K562 (cell line): ENCODE data around the gene TMEFF1. TPM values are rescaled to one million over a fixed set of nuclear protein-coding genes. Genes with fewer than 3 reads are reported as not detected.
"Not testable (repeated sequence)": the region's sequence is repeated elsewhere in the genome, so short reads cannot be mapped to it uniquely, and the experiment has no call there.

Experiments used
- ATAC-seq: fragments of 200-7000 bp; cut with Tn5 transposase; 3 replicates; pipeline ENCODE4 v1.9.1; 2020; ENCODE audit warnings: moderate library complexity
- BruUV-seq: library from RNA; stranded (reverse); fragments of 400-500 nt; replicated peaks from 2 replicates; lab custom pipeline; 2021; lab: Mats Ljungman, UMichigan
- CTCF ChIA-PET: fragments of 300-600 bp; formaldehyde crosslinking; extraction: SDS; loops from one replicate; lab custom pipeline; 2021; ENCODE audit warnings: low intra/inter-chr PET ratio; lab: Yijun Ruan, JAX
- POLR2A ChIA-PET: fragments of 300-600, 350-650 bp; sonication (Branson Sonifier 250); formaldehyde crosslinking; extraction: SDS; loops from one replicate; lab custom pipeline; 2021; ENCODE audit warnings: antibody characterized with exemption, inconsistent platforms; lab: Yijun Ruan, JAX
- DNase-seq, 4 experiments: peaks; one replicate each; pipeline versions ENCODE4 v3.0.0 to v3.0.0-alpha.2; 2011 to 2018; ENCODE audit warnings: low spot score in 3 of 4, mixed read lengths in 3 of 4; ENCODE audit errors: extremely low read depth in 1 of 4
- FAIRE-seq: peaks from 2 replicates; lab custom pipeline; 2011; peaks lifted over from hg19 to GRCh38; lab: Jason Lieb, UNC
- H2AFZ ChIP-seq: 2 replicates; pipeline ENCODE4 v1.6.0; 2011; ENCODE audit warnings: low read depth, low read length, control low read depth, inconsistent platforms
- H3K27ac ChIP-seq: fragments of 200-600 bp; 3 replicates; pipeline ENCODE4 v1.8.0; 2011; ENCODE audit warnings: low read depth, mild to moderate bottlenecking, control low read depth, inconsistent platforms, low read length, moderate library complexity, mixed read lengths; ENCODE audit errors: extremely low read depth
- H3K27me3 ChIP-seq, 2 experiments: fragments of 300-600 bp in 1 of 2; 2 replicates in 1 of 2; 3 replicates in 1 of 2; pipeline versions ENCODE4 v1.6.0 to v1.8.0; 2011; ENCODE audit warnings: inconsistent platforms in 2 of 2, low read length in 2 of 2, mild to moderate bottlenecking in 1 of 2, mixed read lengths in 1 of 2, moderate library complexity in 1 of 2; ENCODE audit not compliant: control insufficient read depth in 2 of 2, insufficient read depth in 2 of 2
- H3K36me3 ChIP-seq: fragments of 300-600 bp; 3 replicates; pipeline ENCODE4 v1.8.0; 2011; ENCODE audit warnings: mild to moderate bottlenecking, low read length, inconsistent platforms; ENCODE audit not compliant: control insufficient read depth, insufficient read depth
- H3K4me1 ChIP-seq, 2 experiments: fragments of 200-600 bp in 1 of 2; replicated peaks in 1 of 2; 2 replicates in 1 of 2; 3 replicates in 1 of 2; pipeline versions ENCODE4 v1.5.1 to v1.8.0; 2011; ENCODE audit warnings: inconsistent platforms in 2 of 2, low read length in 2 of 2, mild to moderate bottlenecking in 1 of 2, mixed read lengths in 1 of 2, moderate library complexity in 1 of 2; ENCODE audit not compliant: control insufficient read depth in 2 of 2, insufficient read depth in 2 of 2
- H3K4me2 ChIP-seq: 2 replicates; pipeline ENCODE4 v1.6.1; 2011; ENCODE audit warnings: low read length, control low read depth, inconsistent platforms, mixed read lengths; ENCODE audit not compliant: insufficient read depth
- H3K4me3 ChIP-seq: fragments of 200-600 bp; sonication (generic), shearing (Covaris generic); 2 replicates; pipeline ENCODE4 v1.5.1; 2016; ENCODE audit warnings: control low read depth, inconsistent platforms
- H3K79me2 ChIP-seq: fragments of 200-600 bp; 3 replicates; pipeline ENCODE4 v1.8.0; 2011; ENCODE audit warnings: low read length, inconsistent platforms; ENCODE audit not compliant: control insufficient read depth, insufficient read depth
- H3K9ac ChIP-seq, 2 experiments: 2 replicates each; pipeline versions ENCODE4 v1.6.0 to v1.6.1; 2011; ENCODE audit warnings: low read depth in 2 of 2, low read length in 2 of 2, control low read depth in 1 of 2, inconsistent platforms in 1 of 2, mild to moderate bottlenecking in 1 of 2, mixed read lengths in 1 of 2; ENCODE audit not compliant: insufficient read depth in 1 of 2
- H3K9me1 ChIP-seq: one replicate; pipeline ENCODE4 v1.6.0; 2011; ENCODE audit warnings: inconsistent platforms, mild to moderate bottlenecking, low read length, moderate library complexity; ENCODE audit not compliant: control insufficient read depth, insufficient read depth
- H3K9me3 ChIP-seq: replicated peaks from 2 replicates; pipeline ENCODE4 v1.5.1; 2011; ENCODE audit warnings: low read depth, low read length, inconsistent platforms; ENCODE audit not compliant: control insufficient read depth, insufficient read depth
- H4K20me1 ChIP-seq: replicated peaks from 2 replicates; pipeline ENCODE4 v1.6.1; 2011; ENCODE audit warnings: low read length, inconsistent platforms, mixed read lengths; ENCODE audit not compliant: control insufficient read depth, insufficient read depth
- ARID1B ChIP-seq: fragments of 450-650 bp; IDR thresholded peaks from 2 replicates; pipeline ENCODE4 v1.6.1; 2016; ENCODE audit warnings: antibody characterized with exemption, mild to moderate bottlenecking, inconsistent platforms
- ATF1 ChIP-seq, 2 experiments: fragments of 450-650 bp in 1 of 2; IDR thresholded peaks; 2 replicates each; pipeline ENCODE4 v1.6.1; 2016; ENCODE audit warnings: missing compliant biosample characterization in 1 of 2, missing genetic modification characterization in 1 of 2
- ATF7 ChIP-seq: fragments of 450-650 bp; IDR thresholded peaks from 2 replicates; pipeline ENCODE4 v1.7.1; 2014; ENCODE audit warnings: mild to moderate bottlenecking, moderate library complexity
- CEBPB ChIP-seq: fragments of 450-650 bp; IDR thresholded peaks from 2 replicates; pipeline ENCODE4 v1.6.1; 2016; ENCODE audit warnings: missing genetic modification characterization, missing compliant biosample characterization
- CSDE1 ChIP-seq, 2 experiments: fragments of 450-650 bp; IDR thresholded peaks; 2 replicates each; pipeline ENCODE4 v1.6.1; 2016; ENCODE audit warnings: mild to moderate bottlenecking in 1 of 2
- DMBX1 ChIP-seq: fragments of 250-450 bp; sonication (Bioruptor Pico); IDR thresholded peaks from 2 replicates; pipeline ENCODE4 v1.8.0; 2022; ENCODE audit warnings: inconsistent platforms, mild to moderate bottlenecking, moderate library complexity, borderline replicate concordance
- EP400 ChIP-seq: fragments of 450-650 bp; IDR thresholded peaks from 2 replicates; pipeline ENCODE4 v1.6.1; 2017; ENCODE audit warnings: antibody characterized with exemption, mild to moderate bottlenecking, moderate library complexity
- ETV1 ChIP-seq: fragments of 450-650 bp; conservative IDR thresholded peaks from 2 replicates; pipeline ENCODE4 v1.6.1; 2016; ENCODE audit warnings: missing genetic modification characterization, control low read depth, low read depth, missing compliant biosample characterization
- HDAC1 ChIP-seq, 2 experiments: fragments of 450-650 bp; IDR thresholded peaks; 2 replicates each; pipeline ENCODE4 v1.6.1; 2016 to 2017; ENCODE audit warnings: inconsistent platforms in 1 of 2, mild to moderate bottlenecking in 1 of 2, moderate library complexity in 1 of 2
- NFIC ChIP-seq: fragments of 450-650 bp; IDR thresholded peaks from 2 replicates; pipeline ENCODE4 v1.6.1; 2017; ENCODE audit warnings: mild to moderate bottlenecking, inconsistent platforms
- POLR2B ChIP-seq: fragments of 450-650 bp; IDR thresholded peaks from 2 replicates; pipeline ENCODE4 v1.6.1; 2018; ENCODE audit warnings: low read depth; ENCODE audit not compliant: partially characterized antibody
- POLR2G ChIP-seq: fragments of 200-400 bp; formaldehyde crosslinking; IDR thresholded peaks from 2 replicates; pipeline ENCODE4 v1.6.1; 2017; ENCODE audit warnings: low read depth, mild to moderate bottlenecking, antibody characterized with exemption, low read length, moderate library complexity
- POLR2H ChIP-seq: IDR thresholded peaks from 2 replicates; pipeline ENCODE4 v1.6.1; 2016; ENCODE audit warnings: missing genetic modification characterization, low read depth, mild to moderate bottlenecking, control low read depth, missing compliant biosample characterization, moderate library complexity
- RBFOX2 ChIP-seq: fragments of 200-400 bp; formaldehyde crosslinking; IDR thresholded peaks from 2 replicates; pipeline ENCODE4 v1.6.1; 2017; ENCODE audit warnings: low read depth, mild to moderate bottlenecking, low read length, moderate library complexity
- WGBS: fragments of 100-300 bp; shearing (Covaris generic); methylation state at CpG from one replicate; pipeline ENCODE4 v1.1.6; 2016; ENCODE audit warnings: low coverage, mixed read lengths; ENCODE audit not compliant: insufficient coverage; ENCODE audit errors: missing lambda C conversion rate; 5-methylcytosine and 5-hydroxymethylcytosine counted together
- in situ Hi-C: fragments of 300-500 bp; cut with MboI; formaldehyde crosslinking; loops from 4 replicates; pipeline ENCODE4 v1.15.0; 2018; ENCODE audit warnings: inconsistent platforms, mixed read lengths
- intact Hi-C: fragments of 100-400 bp; cut with micrococcal nuclease; formaldehyde crosslinking; loops from 2 replicates; pipeline ENCODE4 v1.14.2; 2022
- polyA plus RNA-seq, 8 experiments: library from polyadenylated mRNA; depleted of rRNA in 4 of 8; stranded (reverse) in 5 of 8; unstranded in 3 of 8; fragments of >200 nt; fragmentation: Nextera tagmentation in 2 of 8; fragmentation: Illumina TruSeq in 1 of 8; extraction: Ambion mirVana in 2 of 8; extraction: Trizol in 1 of 8; gene quantifications; 2 replicates each; pipeline versions ENCODE4 v1.2.1 to v1.2.3, GENCODE V29; 2011 to 2014; ENCODE audit warnings: inconsistent platforms in 1 of 8, missing spikeins in 1 of 8
- total RNA-seq, 7 experiments: library from RNA; depleted of rRNA in 6 of 7; stranded (reverse); fragments of >200 nt in 6 of 7; fragmentation: Illumina TruSeq in 2 of 7; extraction: Trizol in 2 of 7; gene quantifications; 2 replicates each; pipeline versions ENCODE4 v1.2.1 to v1.2.3, GENCODE V29; 2011 to 2021; ENCODE audit warnings: low replicate concordance in 1 of 7
- TF ChIP-seq, protein P1 (sequence below): fragments of 450-650 bp; IDR thresholded peaks from 2 replicates; pipeline ENCODE4 v1.6.1; 2014; ENCODE audit warnings: low read depth, mild to moderate bottlenecking, moderate library complexity, borderline replicate concordance
- TF ChIP-seq, protein P2 (sequence below), 2 experiments: fragments of 450-650 bp in 1 of 2; sonication (generic) in 1 of 2; formaldehyde crosslinking in 1 of 2; IDR thresholded peaks in 1 of 2; conservative IDR thresholded peaks in 1 of 2; 2 replicates each; pipeline versions ENCODE4 v1.6.1 to v1.8.1; 2016 to 2023; ENCODE audit warnings: mild to moderate bottlenecking in 2 of 2, moderate library complexity in 2 of 2, inconsistent platforms in 1 of 2, missing genetic modification reagents in 1 of 2
- TF ChIP-seq, protein P3 (sequence below), 2 experiments: fragments of 250-450 bp in 1 of 2; fragments of 450-650 bp in 1 of 2; sonication (Bioruptor Pico) in 1 of 2; IDR thresholded peaks; 2 replicates each; pipeline versions ENCODE4 v1.6.1 to v1.8.0; 2016 to 2021; ENCODE audit warnings: mild to moderate bottlenecking in 2 of 2, moderate library complexity in 2 of 2, missing compliant biosample characterization in 1 of 2, missing genetic modification characterization in 1 of 2

The TMEFF1 gene
- total and polyA plus RNA-seq, 9 of the 15 experiments (the other 6 are each of a cell fraction or from before 2014, with no cell fraction given), result 0.07 to 1.1 (median 0.28) TPM; not detected in 2

DNA sequence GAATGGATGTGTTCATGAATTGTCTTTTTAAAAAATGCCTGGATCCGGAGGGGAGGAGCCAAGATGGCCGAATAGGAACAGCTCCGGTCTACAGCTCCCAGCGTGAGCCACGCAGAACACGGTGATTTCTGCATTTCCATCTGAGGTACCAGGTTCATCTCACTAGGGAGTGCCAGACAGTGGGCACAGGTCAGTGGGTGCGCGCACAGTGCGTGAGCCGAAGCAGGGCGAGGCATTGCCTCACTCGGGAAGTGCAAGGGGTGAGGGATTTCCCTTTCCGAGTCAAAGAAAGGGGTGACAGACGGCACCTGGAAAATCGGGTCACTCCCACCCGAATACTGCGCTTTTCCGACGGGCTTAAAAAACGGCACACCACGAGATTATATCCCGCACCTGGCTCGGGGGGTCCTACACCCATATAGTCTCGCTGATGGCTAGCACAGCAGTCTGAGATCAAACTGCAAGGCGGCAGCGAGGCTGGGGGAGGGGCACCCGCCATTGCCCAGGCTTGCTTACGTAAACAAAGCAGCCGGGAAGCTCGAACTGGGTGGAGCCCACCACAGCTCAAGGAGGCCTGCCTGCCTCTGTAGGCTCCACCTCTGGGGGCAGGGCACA is 54.3 kb downstream of the TMEFF1 start:
- FAIRE-seq; intact Hi-C loops; H3K9me1 ChIP-seq; H3K36me3 ChIP-seq; H3K4me1 ChIP-seq; in situ Hi-C loops; H3K79me2 ChIP-seq; H3K9me3 ChIP-seq; H3K27me3 ChIP-seq; H4K20me1 ChIP-seq; TF ChIP-seq ATF1 (CRISPR knock-in tag; IDR thresholded peaks at IDR 0.05): not testable (repeated sequence)
- TSS peak; percentile 91 for BruUV-seq
- peak overlapping the region; percentile 47 for H3K4me3 ChIP-seq
- H3K9ac ChIP-seq, result peak overlapping the region; percentile 74 to 90
- 6% methylated on average over 15 of the region's 30 CpGs for WGBS
- peak overlapping the region; percentile 81 for H3K4me2 ChIP-seq
- H3K27ac ChIP-seq, result peak overlapping the region; percentile 84
- ChIA-PET POLR2A (interaction anchor here (0.6 to 1.7 kb wide), 2 partner anchors 12 to 17 kb away, joined by 3 to 5 read pairs; no protein-coding TSS in a partner anchor), CTCF (interaction anchor here (0.6 kb wide), 1 partner anchor 9 kb away, joined by 3 read pairs; no protein-coding TSS in a partner anchor)
- DNase-seq (peak in 1 of 4 experiments; percentile 47), ATAC-seq (peak; percentile 57)
- H2AFZ ChIP-seq, result peak overlapping the region; percentile 90
- TF ChIP-seq NFIC (peak; percentile 31; the same call in 1 of the 2 replicates), DMBX1 (0 out of 2 replicates have a peak, but pooled peaks have one; percentile 7), ETV1 (tag) (peak; percentile 66), ATF7 (peak; percentile 40; the same call in 1 of the 2 replicates), POLR2B (peak; percentile 63), RBFOX2 (peak; percentile 67), POLR2G (peak; percentile 64), CSDE1 (IDR thresholded peaks at IDR 0.05) (0 out of 4 replicates have a peak, but pooled peaks of 1 of the 2 experiments have one; percentile 39), EP400 (peak; percentile 76), ATF1 (tag; IDR thresholded peaks at IDR 0.05) (peak; percentile 81), HDAC1 (IDR thresholded peaks at IDR 0.05) (peak in 1 of 2 experiments; percentile 15; a peak in 1 of 4 replicates), ARID1B (peak; percentile 27; the same call in 1 of the 2 replicates), CEBPB (tag) (peak; percentile 19; the same call in 1 of the 2 replicates), POLR2H (tag) (peak; percentile 81)
- TF ChIP-seq, protein P1, sequence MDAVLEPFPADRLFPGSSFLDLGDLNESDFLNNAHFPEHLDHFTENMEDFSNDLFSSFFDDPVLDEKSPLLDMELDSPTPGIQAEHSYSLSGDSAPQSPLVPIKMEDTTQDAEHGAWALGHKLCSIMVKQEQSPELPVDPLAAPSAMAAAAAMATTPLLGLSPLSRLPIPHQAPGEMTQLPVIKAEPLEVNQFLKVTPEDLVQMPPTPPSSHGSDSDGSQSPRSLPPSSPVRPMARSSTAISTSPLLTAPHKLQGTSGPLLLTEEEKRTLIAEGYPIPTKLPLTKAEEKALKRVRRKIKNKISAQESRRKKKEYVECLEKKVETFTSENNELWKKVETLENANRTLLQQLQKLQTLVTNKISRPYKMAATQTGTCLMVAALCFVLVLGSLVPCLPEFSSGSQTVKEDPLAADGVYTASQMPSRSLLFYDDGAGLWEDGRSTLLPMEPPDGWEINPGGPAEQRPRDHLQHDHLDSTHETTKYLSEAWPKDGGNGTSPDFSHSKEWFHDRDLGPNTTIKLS, result peak; percentile 57; the same call in 1 of the 2 replicates
- TF ChIP-seq, protein P2, sequence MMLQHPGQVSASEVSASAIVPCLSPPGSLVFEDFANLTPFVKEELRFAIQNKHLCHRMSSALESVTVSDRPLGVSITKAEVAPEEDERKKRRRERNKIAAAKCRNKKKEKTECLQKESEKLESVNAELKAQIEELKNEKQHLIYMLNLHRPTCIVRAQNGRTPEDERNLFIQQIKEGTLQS (IDR thresholded peaks at IDR 0.05), result peak; percentile 13; the same call in 1 of the 2 replicates
- TF ChIP-seq, protein P2 (CRISPR knock-in tag; conservative IDR thresholded peaks at IDR 0.05), result not testable (repeated sequence)
- TF ChIP-seq, protein P3, sequence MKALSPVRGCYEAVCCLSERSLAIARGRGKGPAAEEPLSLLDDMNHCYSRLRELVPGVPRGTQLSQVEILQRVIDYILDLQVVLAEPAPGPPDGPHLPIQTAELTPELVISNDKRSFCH (CRISPR knock-in tag; IDR thresholded peaks at IDR 0.05), result not testable (repeated sequence)
- TF ChIP-seq, protein P3 (tag; IDR thresholded peaks at IDR 0.05), result 0 out of 2 replicates have a peak, but pooled peaks have one; percentile 22
